SK-N-SH (cell line): ENCODE measurements around the gene NHERF2. TPM values are rescaled to one million over a fixed set of nuclear protein-coding genes. Genes with fewer than 3 reads are reported as not detected.

Source experiments
- CTCF ChIA-PET: fragments of 300-600, 350-600 bp; formaldehyde crosslinking; extraction: SDS; loops from one replicate; lab custom pipeline; 2021; lab: Yijun Ruan, JAX
- POLR2A ChIA-PET: fragments of 350-600 bp; sonication (Branson Sonifier 250); formaldehyde crosslinking; extraction: SDS; loops from one replicate; lab custom pipeline; 2020; ENCODE audit warnings: antibody characterized with exemption, inconsistent platforms; lab: Yijun Ruan, JAX
- DNase-seq: peaks from one replicate; pipeline ENCODE4 v3.0.0; 2012
- H2AFZ ChIP-seq: fragments of 200-600 bp; sonication (generic); 2 replicates; pipeline ENCODE4 v1.8.1; 2016; ENCODE audit warnings: antibody characterized with exemption, mild to moderate bottlenecking, low read depth
- H3F3A ChIP-seq: fragments of 200-600 bp; sonication (generic); replicated peaks from 2 replicates; pipeline ENCODE3; 2016; ENCODE audit warnings: antibody characterized with exemption, mild to moderate bottlenecking; ENCODE audit not compliant: insufficient read depth
- H3K27ac ChIP-seq, 2 experiments: fragments of 200-500 bp in 1 of 2; fragments of 200-600 bp in 1 of 2; sonication (Bioruptor generic) in 1 of 2; sonication (generic), shearing (Covaris generic) in 1 of 2; 2 replicates each; pipeline versions ENCODE4 v1.5.1 to v1.6.1; 2014 to 2016; ENCODE audit warnings: low read depth in 2 of 2, inconsistent platforms in 1 of 2, low read length in 1 of 2, mild to moderate bottlenecking in 1 of 2, mixed read lengths in 1 of 2
- H3K27me3 ChIP-seq: fragments of 200-600 bp; sonication (generic), shearing (Covaris generic); 2 replicates; pipeline ENCODE4 v1.6.1; 2016; ENCODE audit warnings: mixed run types; ENCODE audit not compliant: insufficient read depth
- H3K36me3 ChIP-seq, 2 experiments: fragments of 200-500 bp in 1 of 2; fragments of 200-600 bp in 1 of 2; sonication (Bioruptor generic) in 1 of 2; sonication (generic) in 1 of 2; replicated peaks in 1 of 2; 2 replicates each; pipeline versions ENCODE3 to v1.5.1; 2014 to 2016; ENCODE audit warnings: low read length in 1 of 2, mild to moderate bottlenecking in 1 of 2; ENCODE audit not compliant: insufficient read depth in 2 of 2, control insufficient read depth in 1 of 2
- H3K4me1 ChIP-seq, 2 experiments: fragments of 200-500 bp in 1 of 2; fragments of 200-600 bp in 1 of 2; sonication (Bioruptor generic) in 1 of 2; sonication (generic), shearing (Covaris generic) in 1 of 2; 2 replicates each; pipeline versions ENCODE4 v1.5.1 to v1.6.1; 2014 to 2016; ENCODE audit warnings: low read depth in 1 of 2, low read length in 1 of 2, mixed run types in 1 of 2; ENCODE audit not compliant: insufficient read depth in 2 of 2, control insufficient read depth in 1 of 2
- H3K4me2 ChIP-seq: fragments of 200-600 bp; sonication (generic), shearing (Covaris generic); 2 replicates; pipeline ENCODE4 v1.6.1; 2017; ENCODE audit warnings: mixed run types
- H3K4me3 ChIP-seq, 2 experiments: fragments of 200-500 bp in 1 of 2; fragments of 200-600 bp in 1 of 2; sonication (Bioruptor generic) in 1 of 2; sonication (generic), shearing (Covaris generic) in 1 of 2; 2 replicates each; pipeline versions ENCODE4 v1.5.1 to v1.8.1; 2014 to 2016; ENCODE audit warnings: low read depth in 2 of 2, inconsistent platforms in 1 of 2, low read length in 1 of 2, mild to moderate bottlenecking in 1 of 2, mixed read lengths in 1 of 2, moderate library complexity in 1 of 2
- H3K79me2 ChIP-seq: fragments of 200-600 bp; sonication (generic); 2 replicates; pipeline ENCODE4 v1.8.1; 2017; ENCODE audit warnings: mild to moderate bottlenecking; ENCODE audit not compliant: insufficient read depth
- H3K9ac ChIP-seq: fragments of 200-600 bp; sonication (generic); 2 replicates; pipeline ENCODE4 v1.6.1; 2017; ENCODE audit warnings: mixed run types
- H3K9me2 ChIP-seq: fragments of 200-600 bp; sonication (generic); 2 replicates; pipeline ENCODE4 v1.6.1; 2017; ENCODE audit warnings: mixed run types
- H3K9me3 ChIP-seq: fragments of 200-600 bp; sonication (generic); 2 replicates; pipeline ENCODE4 v1.6.1; 2017; ENCODE audit warnings: mixed run types, mild to moderate bottlenecking, moderate library complexity
- H4K20me1 ChIP-seq: fragments of 200-600 bp; sonication (generic); 2 replicates; pipeline ENCODE4 v1.6.1; 2017; ENCODE audit warnings: mild to moderate bottlenecking, mixed run types; ENCODE audit not compliant: insufficient read depth
- CHD2 ChIP-seq: fragments of 150-350 bp; IDR thresholded peaks from 2 replicates; pipeline ENCODE4 v1.6.1; 2018; ENCODE audit warnings: low read length; ENCODE audit not compliant: partially characterized antibody
- CTCF ChIP-seq: fragments of 200-600 bp; sonication (generic); IDR thresholded peaks from 2 replicates; pipeline ENCODE4 v1.6.1; 2017; ENCODE audit warnings: antibody characterized with exemption, mild to moderate bottlenecking, moderate library complexity
- EP300 ChIP-seq, 2 experiments: IDR thresholded peaks; 2 replicates each; pipeline versions ENCODE4 v1.4.0 to v1.6.1; 2012; ENCODE audit warnings: borderline replicate concordance in 1 of 2, low read depth in 1 of 2, low read length in 1 of 2
- EZH2phosphoT487 ChIP-seq: fragments of 200-600 bp; sonication (generic); IDR thresholded peaks from 2 replicates; pipeline ENCODE4 v1.6.1; 2017; ENCODE audit warnings: low read depth, mixed run types, mild to moderate bottlenecking, antibody characterized with exemption, moderate library complexity, borderline replicate concordance
- FOSL2 ChIP-seq: IDR thresholded peaks from 2 replicates; pipeline ENCODE4 v1.4.0; 2012; ENCODE audit warnings: low read depth, mild to moderate bottlenecking, moderate library complexity, borderline replicate concordance
- GATA2 ChIP-seq: sonication (generic); formaldehyde crosslinking; IDR thresholded peaks from 2 replicates; pipeline ENCODE4 v1.5.0; 2020; ENCODE audit warnings: mild to moderate bottlenecking, missing genetic modification reagents
- IRF3 ChIP-seq: fragments of 150-350 bp; IDR thresholded peaks from 2 replicates; pipeline ENCODE4 v1.6.1; 2016; ENCODE audit warnings: mild to moderate bottlenecking, low read depth, low read length
- MAX ChIP-seq: IDR thresholded peaks from 2 replicates; pipeline ENCODE4 v1.4.0; 2012; ENCODE audit warnings: low read depth
- MEF2A ChIP-seq: IDR thresholded peaks from 2 replicates; pipeline ENCODE4 v1.4.0; 2012; ENCODE audit warnings: low read depth, borderline replicate concordance
- MXI1 ChIP-seq: IDR thresholded peaks from 2 replicates; pipeline ENCODE4 v1.6.1; 2012; ENCODE audit warnings: mild to moderate bottlenecking, low read depth, low read length, improper control_type of control experiment
- NRF1 ChIP-seq: IDR thresholded peaks from 2 replicates; pipeline ENCODE4 v1.6.1; 2012; ENCODE audit warnings: low read depth, mild to moderate bottlenecking, low read length
- PBX3 ChIP-seq: IDR thresholded peaks from 2 replicates; pipeline ENCODE4; 2012
- POLR2AphosphoS5 ChIP-seq: IDR thresholded peaks from 2 replicates; pipeline ENCODE4 v1.6.1; 2012; ENCODE audit warnings: low read depth, low read length
- RAD21 ChIP-seq: IDR thresholded peaks from 2 replicates; pipeline ENCODE4 v1.6.1; 2012; ENCODE audit warnings: mild to moderate bottlenecking, low read length
- RXRA ChIP-seq: IDR thresholded peaks from 2 replicates; pipeline ENCODE4 v1.4.0; 2012; ENCODE audit warnings: low read depth, mild to moderate bottlenecking, borderline replicate concordance
- SMC3 ChIP-seq: IDR thresholded peaks from 2 replicates; pipeline ENCODE4 v1.6.1; 2012; ENCODE audit warnings: low read depth, low read length, improper control_type of control experiment
- TCF12 ChIP-seq: IDR thresholded peaks from 2 replicates; pipeline ENCODE4 v1.4.0; 2012
- ZBTB33 ChIP-seq: IDR thresholded peaks from 2 replicates; pipeline ENCODE4 v1.4.0; 2012; ENCODE audit warnings: low read depth, borderline replicate concordance
- WGBS: methylation state at CpG from one replicate; pipeline ENCODE4 v1.1.6; 2017; ENCODE audit warnings: low lambda C conversion rate; 5-methylcytosine and 5-hydroxymethylcytosine counted together
- polyA plus RNA-seq, 3 experiments: library from polyadenylated mRNA; depleted of rRNA; stranded (reverse); fragments of >200 nt; gene quantifications; 2 replicates each; pipeline ENCODE4 v1.2.3, GENCODE V29; 2012

The NHERF2 gene
- polyA plus RNA-seq, 1 of the 3 experiments (the other 2 are of a cell fraction) = 53.8 TPM

- TF ChIP-seq PBX3 = no peak
- no peak for TF ChIP-seq TCF12
These were observed 31.7 kb downstream of the NHERF2 start (continued) for GRCh38 chr16:2058420-2058819.

GRCh38 chr16:2058872-2059271 lies 32.2 kb downstream of the NHERF2 start:
- H3K27me3 ChIP-seq = no peaks in the 10 kb centered on the region
- no peaks in the 10 kb centered on the region for H4K20me1 ChIP-seq
- H3K9ac ChIP-seq = no peak overlapping the region
- ChIA-PET POLR2A (no interaction called here), CTCF (interaction anchor here (1.2 kb wide), 1 partner anchor 82 kb away, joined by 4 read pairs; no protein-coding TSS in a partner anchor)
- H3K9me3 ChIP-seq = no peaks in the 10 kb centered on the region
- no peak for TF ChIP-seq RXRA
- TF ChIP-seq EP300 (IDR thresholded peaks at IDR 0.05; ENCODE audit: borderline replicate concordance in 1 of 2, low read depth in 1 of 2, low read length in 1 of 2) = no peak
- no peak for TF ChIP-seq EZH2phosphoT487
- TF ChIP-seq GATA2 = no peak
- no peak for TF ChIP-seq POLR2AphosphoS5
- no peak for TF ChIP-seq CTCF
- no peak for TF ChIP-seq SMC3
- no peak for TF ChIP-seq MEF2A
- no peaks in the 10 kb centered on the region for H3F3A ChIP-seq
- DNase-seq = no peak
- peaks cover 0 to 74% of the 10 kb centered on the region in 2 experiments for H3K36me3 ChIP-seq
- H3K4me1 ChIP-seq = no peaks in the 10 kb centered on the region
- no peak overlapping the region for H3K27ac ChIP-seq
- H3K9me2 ChIP-seq = no peaks in the 10 kb centered on the region
- H2AFZ ChIP-seq = no peak overlapping the region
- no peak overlapping the region for H3K4me3 ChIP-seq
- no peaks in the 10 kb centered on the region for H3K79me2 ChIP-seq
- no peak overlapping the region for H3K4me2 ChIP-seq
- WGBS = 96% methylated on average over 10 of the region's 10 CpGs

GRCh38 chr16:2060346-2060745 lies 33.6 kb downstream of the NHERF2 start:
- H3K9me2 ChIP-seq = no peaks in the 10 kb centered on the region
- H3K9ac ChIP-seq = no peak overlapping the region
- WGBS = 95% methylated on average over 6 of the region's 17 CpGs
- no peaks in the 10 kb centered on the region for H3K79me2 ChIP-seq
- H3K4me2 ChIP-seq = no peak overlapping the region
- no peaks in the 10 kb centered on the region for H3K4me1 ChIP-seq
- CTCF ChIA-PET = interaction anchor here (0.6 to 1.2 kb wide), 2 partner anchors 35 to 38 kb away, joined by 3 read pairs; no protein-coding TSS in a partner anchor
- no peak for DNase-seq
- H3K9me3 ChIP-seq = no peaks in the 10 kb centered on the region
- no peaks in the 10 kb centered on the region for H4K20me1 ChIP-seq
- TF ChIP-seq FOSL2 (no peak), MXI1 (no peak), NRF1 (no peak), ZBTB33 (no peak), MAX (no peak), CHD2 (no peak), SMC3 (no peak), EP300 (IDR thresholded peaks at IDR 0.05; ENCODE audit: borderline replicate concordance in 1 of 2, low read depth in 1 of 2, low read length in 1 of 2) (no peak), RXRA (no peak), IRF3 (no peak), RAD21 (no peak)
- TF ChIP-seq, all 33 proteins: peak for 0
- peaks cover 0 to 65% of the 10 kb centered on the region in 2 experiments for H3K36me3 ChIP-seq
- H3F3A ChIP-seq = no peaks in the 10 kb centered on the region
- H3K27ac ChIP-seq = no peak overlapping the region
- H3K27me3 ChIP-seq = no peaks in the 10 kb centered on the region
- POLR2A ChIA-PET = no interaction called here
- H3K4me3 ChIP-seq = no peak overlapping the region
- no peak overlapping the region for H2AFZ ChIP-seq
